HG03571 (cell line): ENCODE data around the gene MORC3.
"Not testable (repeated sequence)": the region's sequence is repeated elsewhere in the genome, so short reads cannot be mapped to it uniquely, and the experiment has no call there.

Experiments
- ATAC-seq: cut with Tn5 transposase; IDR thresholded peaks from one replicate; pipeline ENCODE4 v1.9.1; 2021; ENCODE audit not compliant: unreplicated experiment

MORC3 gene

DNA sequence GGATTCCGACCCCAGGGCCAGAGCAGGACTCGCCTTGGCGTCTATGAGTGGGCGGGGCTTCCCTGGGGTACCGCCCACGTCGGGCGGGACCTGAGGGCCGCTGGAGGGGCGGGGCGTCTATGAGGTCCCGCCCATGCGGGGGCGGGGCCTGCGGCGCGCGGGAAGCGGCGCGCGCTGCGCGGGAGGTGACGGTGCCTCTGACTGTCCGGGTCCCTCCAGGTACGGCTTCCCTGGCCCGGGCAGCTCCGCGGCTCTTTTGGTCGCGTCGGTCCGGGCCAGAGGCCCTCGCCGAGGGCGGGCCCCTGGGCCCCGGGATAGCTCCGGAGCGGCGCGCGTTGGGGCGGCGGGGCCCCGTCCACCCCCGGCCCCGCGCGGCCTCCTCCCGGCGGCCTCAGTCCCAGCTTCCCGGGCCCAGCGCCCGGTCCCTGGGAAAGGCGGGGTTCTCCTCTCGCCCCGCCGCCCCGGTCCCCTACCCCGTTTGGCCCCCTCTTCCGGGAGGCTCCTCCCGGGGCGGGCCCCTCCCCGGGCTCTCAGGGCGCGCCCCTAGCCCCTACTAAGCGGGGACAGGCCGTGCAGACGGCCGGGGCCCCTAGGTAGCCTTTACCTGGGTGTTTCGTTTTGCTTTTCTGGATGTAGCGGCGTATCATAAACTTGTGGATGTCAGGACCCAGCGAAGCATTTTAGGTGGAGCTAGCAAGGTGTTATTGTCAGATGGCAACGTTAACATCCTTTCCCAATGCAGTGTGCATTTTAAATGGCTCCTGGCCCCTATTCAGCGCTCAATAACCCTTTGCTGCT is 65.4 kb downstream of the MORC3 start, which contains the start of gene CHAF1B:
Gene CHAF1B, plus strand, starts transcription at position 160 of the 798 bp plus-strand sequence. CDS start 745 bp downstream, outside the sequence.
- ATAC-seq = peak; percentile 91

DNA sequence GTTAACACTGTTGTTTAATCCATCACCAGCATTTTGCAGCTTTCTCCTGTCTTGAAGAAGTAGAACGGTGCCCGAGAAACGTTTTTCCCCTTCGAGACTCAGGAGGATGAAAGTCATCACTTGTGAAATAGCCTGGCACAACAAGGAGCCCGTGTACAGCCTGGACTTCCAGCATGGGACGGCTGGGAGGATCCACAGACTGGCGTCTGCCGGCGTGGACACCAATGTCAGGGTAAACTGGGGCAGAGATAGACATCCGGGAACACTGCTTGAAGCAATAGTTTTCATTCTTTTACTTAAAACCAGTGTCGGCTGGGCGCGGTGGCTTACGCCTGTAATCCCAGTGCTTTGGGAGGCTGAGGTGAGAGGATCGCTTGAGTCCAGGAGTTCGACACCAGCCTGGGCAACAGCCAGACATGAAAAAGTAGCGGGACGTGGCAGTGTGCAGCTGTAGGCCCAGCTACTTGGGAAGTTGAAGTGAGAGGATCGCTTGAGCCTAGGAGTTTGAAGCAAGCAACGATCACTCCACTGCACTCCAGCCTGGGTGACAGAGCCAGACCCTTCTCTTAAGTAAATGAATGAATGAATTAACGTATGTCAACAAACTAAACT is 66.1 kb downstream of the MORC3 start:
- no peak for ATAC-seq

DNA sequence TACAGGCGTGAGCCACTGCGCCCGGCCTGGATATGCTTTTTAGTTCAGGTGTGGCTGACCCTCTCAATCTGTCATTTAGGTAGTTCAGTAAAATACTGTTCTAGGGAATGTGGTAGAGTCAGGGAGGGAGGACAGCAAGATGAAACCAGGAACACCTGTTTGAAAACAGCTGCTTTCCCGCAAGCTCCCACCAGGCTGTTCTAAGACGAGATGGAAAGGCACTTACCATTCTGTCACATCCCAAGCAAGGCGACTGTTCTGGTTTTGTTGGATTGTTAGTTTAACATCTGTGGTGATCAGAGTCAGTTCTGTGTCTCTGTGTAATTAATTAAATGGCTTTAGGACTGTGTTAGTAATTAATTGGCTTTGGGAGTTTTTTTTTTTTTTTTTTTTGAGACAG is 68.1 kb downstream of the MORC3 start:
- no peak for ATAC-seq

- no peak for ATAC-seq
These were observed 68.8 kb downstream of the MORC3 start for GRCh38 chr21:36388835-36389234.

DNA sequence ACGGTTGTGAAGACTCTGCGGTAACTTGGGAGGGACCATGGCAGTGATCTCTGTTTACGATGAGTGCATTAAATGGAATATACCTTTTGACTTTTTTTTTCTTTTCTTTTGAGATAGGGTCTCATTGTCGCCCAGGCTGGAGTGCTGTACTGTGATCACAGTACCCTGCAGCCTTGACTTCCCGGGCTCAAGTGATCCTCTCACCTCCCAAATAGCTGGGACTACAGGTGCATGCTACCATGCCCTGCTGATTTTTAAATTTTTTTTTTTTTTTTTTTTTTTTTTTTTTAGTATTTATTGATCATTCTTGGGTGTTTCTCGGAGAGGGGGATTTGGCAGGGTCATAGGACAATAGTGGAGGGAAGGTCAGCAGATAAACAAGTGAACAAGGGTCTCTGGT is 71.7 kb downstream of the MORC3 start:
- not testable (repeated sequence) for ATAC-seq

- no peak for ATAC-seq
These were observed 75.5 kb downstream of the MORC3 start for GRCh38 chr21:36395353-36396111.

DNA sequence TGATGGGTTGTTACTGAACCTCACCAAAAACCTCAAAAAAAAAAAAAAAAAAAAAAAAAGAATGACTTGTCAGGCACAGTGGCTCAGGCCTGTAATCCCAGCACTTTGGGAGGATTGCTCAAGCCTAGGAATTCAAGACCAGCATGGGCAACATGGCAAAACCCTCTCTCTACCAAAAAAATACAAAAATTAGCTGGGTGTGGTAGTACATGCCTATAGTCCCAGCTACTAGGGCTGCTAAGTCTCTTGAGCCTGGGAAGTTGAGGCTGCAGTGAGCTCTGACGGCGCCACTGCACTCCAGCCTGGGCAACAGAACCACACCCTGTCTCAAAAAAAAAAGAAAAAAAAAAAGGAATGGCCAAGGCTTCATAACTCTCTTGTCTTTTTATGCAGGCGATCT is 76.3 kb downstream of the MORC3 start:
- ATAC-seq = no peak

GRCh38 chr21:36396971-36397370 is 77.0 kb downstream of the MORC3 start:
- no peak for ATAC-seq

GRCh38 chr21:36397606-36398005 is 77.6 kb downstream of the MORC3 start:
- ATAC-seq = no peak

DNA sequence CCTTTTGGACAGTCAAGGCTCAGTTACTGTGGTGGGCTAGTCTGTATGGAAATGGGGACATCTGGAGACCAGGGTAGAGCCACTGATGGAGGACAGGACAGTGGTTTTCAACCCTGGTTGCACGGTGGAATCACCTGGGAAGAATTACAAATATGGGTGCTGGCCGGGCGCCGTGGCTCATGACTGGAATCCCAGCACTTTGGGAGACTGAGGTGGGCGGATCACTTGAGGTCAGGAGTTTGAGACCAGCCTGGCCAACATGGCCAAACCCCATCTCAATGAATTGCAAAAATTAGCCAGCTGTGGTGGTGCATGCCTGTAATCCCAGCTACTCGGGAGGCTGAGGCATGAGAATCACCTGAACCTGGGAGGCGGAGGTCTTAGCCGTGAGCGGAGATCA is 79.7 kb downstream of the MORC3 start:
- not testable (repeated sequence) for ATAC-seq

- ATAC-seq = no peak
These were observed 80.7 kb downstream of the MORC3 start for GRCh38 chr21:36400719-36401118.

- no peak for ATAC-seq
These were observed 82.3 kb downstream of the MORC3 start for GRCh38 chr21:36402339-36402738.

GRCh38 chr21:36403713-36404112 is 83.7 kb downstream of the MORC3 start:
- ATAC-seq = no peak

DNA sequence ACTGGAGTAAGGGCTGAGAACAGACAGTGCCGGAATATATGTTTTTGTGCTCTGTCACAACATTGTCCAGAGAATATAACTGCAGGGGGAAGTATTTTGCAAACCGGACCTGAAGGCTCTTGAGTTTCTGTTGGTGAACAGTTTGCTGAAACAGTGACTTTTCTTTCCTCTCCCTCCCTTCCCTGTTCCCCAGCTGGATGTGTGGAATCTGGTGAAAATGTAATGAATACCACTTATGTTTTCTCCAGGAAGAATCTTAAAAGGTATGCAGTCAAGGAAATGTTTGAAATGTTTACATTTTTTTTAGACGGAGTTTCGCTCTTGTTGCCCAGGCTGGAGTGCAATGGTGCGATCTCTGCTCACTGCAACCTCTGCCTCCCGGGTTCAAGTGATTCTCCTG is 88.6 kb downstream of the MORC3 start:
- ATAC-seq = no peak

DNA sequence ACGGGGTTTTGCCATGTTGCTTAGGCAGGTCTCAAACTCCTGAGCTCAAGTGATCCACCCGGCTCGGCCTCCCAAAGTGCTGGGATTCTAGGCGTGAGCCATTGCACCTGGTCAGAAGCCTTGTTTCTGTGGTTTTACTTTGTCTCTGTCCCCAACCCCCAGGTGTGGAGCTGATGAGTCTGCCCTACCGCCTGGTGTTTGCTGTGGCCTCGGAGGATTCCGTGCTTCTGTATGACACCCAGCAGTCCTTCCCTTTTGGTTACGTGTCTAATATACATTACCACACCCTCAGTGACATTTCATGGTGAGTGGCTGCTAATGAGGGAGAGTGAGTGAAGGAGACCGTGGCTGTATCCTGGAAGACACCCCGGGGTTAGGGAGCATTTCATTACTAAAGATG is 91.3 kb downstream of the MORC3 start:
- ATAC-seq = no peak

DNA sequence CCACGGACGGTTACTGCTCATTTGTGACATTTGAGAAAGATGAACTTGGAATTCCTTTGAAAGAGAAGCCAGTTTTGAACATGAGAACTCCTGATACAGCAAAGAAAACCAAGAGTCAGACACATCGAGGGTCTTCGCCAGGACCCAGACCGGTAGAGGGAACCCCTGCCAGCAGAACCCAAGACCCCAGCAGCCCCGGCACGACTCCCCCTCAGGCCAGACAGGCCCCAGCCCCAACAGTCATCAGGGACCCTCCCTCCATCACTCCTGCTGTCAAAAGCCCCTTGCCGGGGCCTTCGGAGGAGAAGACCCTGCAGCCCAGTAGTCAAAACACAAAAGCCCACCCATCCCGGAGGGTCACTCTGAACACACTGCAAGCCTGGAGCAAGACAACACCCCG is 92.9 kb downstream of the MORC3 start:
- no peak for ATAC-seq

- no peak for ATAC-seq
These were observed 95.4 kb downstream of the MORC3 start for GRCh38 chr21:36415375-36415774.

DNA sequence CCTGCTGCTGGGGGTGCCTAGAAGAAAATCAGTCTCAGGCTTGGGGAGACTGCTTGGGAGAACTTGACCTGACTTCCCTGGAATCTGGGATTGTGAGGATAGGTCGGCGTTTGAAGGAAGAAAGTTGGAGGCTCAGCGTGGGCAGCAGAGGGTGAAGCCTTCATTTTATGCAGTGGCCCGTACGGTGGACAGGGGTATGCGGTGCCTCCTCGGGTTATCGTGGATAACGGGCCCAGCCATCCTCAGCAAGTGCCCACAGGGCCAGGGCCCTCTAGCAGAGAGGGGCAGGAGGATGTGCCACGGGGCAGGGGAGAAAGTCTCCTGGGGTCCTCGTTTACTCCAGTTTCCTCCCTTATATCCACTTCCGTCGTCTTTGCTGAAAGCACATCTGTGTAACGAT is 99.2 kb downstream of the MORC3 start:
- ATAC-seq = no peak

- ATAC-seq = no peak
These were observed 100.0 kb downstream of the MORC3 start for GRCh38 chr21:36419996-36420395.

- no peak for ATAC-seq
These were observed 100.8 kb downstream of the MORC3 start for GRCh38 chr21:36420571-36421339.
